ENCODE data around the gene MTMR10.

DNA sequence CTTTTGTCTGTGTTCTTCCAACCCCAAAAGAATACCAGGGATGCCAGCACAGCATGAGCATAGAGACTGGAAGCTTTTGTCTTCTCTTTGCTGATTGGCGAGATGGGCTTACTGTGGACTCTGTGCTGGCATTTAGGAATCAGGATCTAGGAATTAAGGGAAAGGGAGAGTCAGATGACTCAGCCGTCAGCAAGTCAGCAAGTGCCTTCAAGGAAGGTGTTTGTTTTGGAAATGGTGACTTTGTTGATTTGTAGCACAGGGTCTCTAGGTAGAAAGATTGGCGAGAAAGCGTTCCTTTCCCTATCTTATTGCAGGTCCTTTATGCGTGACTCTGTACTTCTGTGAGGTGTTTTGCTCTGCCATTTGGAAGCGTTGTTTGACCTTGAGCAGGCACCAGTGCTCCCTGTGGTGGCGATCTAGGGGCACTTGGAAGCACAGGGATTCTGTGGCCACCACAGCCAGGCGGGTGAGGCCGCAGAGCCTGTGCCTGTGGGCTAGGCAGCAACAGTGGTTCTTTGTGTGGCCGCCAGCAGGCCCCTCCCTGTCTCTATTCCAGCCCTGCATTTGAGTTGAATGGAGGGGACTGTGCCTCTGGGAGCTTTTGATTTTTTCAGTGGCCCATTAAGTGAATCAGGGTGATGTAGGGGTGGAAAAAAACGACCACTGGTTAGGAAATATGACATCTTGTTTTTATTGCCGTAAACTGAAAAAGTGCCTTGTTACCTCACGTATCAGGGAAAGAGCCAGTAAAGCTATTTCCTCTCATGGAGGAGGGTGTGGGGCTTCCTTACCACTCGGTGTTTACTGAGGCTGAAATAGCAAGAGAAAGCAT is 68.7 kb downstream of the MTMR10 start:
- TF ChIP-seq, protein P1, sequence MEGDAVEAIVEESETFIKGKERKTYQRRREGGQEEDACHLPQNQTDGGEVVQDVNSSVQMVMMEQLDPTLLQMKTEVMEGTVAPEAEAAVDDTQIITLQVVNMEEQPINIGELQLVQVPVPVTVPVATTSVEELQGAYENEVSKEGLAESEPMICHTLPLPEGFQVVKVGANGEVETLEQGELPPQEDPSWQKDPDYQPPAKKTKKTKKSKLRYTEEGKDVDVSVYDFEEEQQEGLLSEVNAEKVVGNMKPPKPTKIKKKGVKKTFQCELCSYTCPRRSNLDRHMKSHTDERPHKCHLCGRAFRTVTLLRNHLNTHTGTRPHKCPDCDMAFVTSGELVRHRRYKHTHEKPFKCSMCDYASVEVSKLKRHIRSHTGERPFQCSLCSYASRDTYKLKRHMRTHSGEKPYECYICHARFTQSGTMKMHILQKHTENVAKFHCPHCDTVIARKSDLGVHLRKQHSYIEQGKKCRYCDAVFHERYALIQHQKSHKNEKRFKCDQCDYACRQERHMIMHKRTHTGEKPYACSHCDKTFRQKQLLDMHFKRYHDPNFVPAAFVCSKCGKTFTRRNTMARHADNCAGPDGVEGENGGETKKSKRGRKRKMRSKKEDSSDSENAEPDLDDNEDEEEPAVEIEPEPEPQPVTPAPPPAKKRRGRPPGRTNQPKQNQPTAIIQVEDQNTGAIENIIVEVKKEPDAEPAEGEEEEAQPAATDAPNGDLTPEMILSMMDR (IDR thresholded peaks at IDR 0.05), result no peak
- no peak for TF ChIP-seq POLR2AphosphoS5 (IDR thresholded peaks at IDR 0.05)
